HG02885 (cell line): Measurements from ENCODE around the gene HAGH.
"Not testable (repeated sequence)": the region's sequence is repeated elsewhere in the genome, so short reads cannot be mapped to it uniquely, and the experiment has no call there.

Source experiments
- ATAC-seq: cut with Tn5 transposase; IDR thresholded peaks from one replicate; pipeline ENCODE4 v1.9.1; 2021; ENCODE audit warnings: mild to moderate bottlenecking; ENCODE audit not compliant: unreplicated experiment, poor library complexity

HAGH gene

DNA sequence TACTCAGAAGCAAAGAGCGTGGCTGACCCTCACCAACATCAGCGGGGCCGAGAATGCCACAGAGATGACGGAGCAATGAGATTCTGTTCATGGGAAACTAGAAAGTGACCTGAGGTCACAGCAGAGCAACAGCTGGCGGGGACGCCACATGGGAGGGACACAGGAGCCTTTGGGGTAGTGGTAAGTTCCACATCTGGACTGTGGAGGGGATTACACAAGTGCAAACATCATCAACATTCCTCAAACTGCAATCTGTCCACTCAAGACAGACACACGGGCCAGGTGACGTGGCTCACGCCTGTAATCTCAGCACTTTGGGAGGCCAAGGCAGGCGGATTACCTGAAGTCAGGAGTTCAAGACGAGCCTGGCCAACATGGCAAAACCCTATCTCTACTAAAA lies 11.2 kb downstream of the HAGH start:
- no peak for ATAC-seq

GRCh38 chr16:1812732-1813163 lies 13.9 kb downstream of the HAGH start:
- ATAC-seq: no peak

- ATAC-seq: no peak
These were observed 16.1 kb downstream of the HAGH start for GRCh38 chr16:1810536-1810935.

- no peak for ATAC-seq
These were observed 16.5 kb downstream of the HAGH start for GRCh38 chr16:1810106-1810505.

GRCh38 chr16:1809281-1809801 lies 17.3 kb downstream of the HAGH start:
- no peak for ATAC-seq

- no peak for ATAC-seq
These were observed 17.9 kb downstream of the HAGH start for GRCh38 chr16:1808691-1809090.

DNA sequence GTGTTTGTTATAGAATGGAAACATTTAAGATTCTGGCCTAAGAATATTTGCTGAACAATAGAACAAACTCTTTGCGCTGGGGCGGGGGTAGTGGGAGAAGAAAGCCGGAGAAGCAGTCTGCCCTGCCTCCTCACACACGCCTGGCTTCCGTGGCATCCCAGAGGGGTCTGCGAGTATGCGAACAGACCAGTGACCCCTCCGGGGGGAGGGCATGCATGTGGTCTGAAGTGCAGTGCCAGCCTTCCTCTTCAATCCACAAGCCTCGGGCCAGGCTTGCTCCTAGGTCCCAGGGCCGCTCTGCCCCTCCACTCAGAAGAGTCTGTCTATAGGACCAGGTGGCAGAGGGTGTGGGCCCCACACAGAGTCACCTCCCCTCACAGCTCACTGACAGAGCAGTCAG lies 19.0 kb downstream of the HAGH start:
- no peak for ATAC-seq

GRCh38 chr16:1800701-1801100 lies 25.9 kb downstream of the HAGH start:
- no peak for ATAC-seq

- ATAC-seq: not testable (repeated sequence)
These were observed 27.4 kb downstream of the HAGH start for GRCh38 chr16:1799263-1799662.

DNA sequence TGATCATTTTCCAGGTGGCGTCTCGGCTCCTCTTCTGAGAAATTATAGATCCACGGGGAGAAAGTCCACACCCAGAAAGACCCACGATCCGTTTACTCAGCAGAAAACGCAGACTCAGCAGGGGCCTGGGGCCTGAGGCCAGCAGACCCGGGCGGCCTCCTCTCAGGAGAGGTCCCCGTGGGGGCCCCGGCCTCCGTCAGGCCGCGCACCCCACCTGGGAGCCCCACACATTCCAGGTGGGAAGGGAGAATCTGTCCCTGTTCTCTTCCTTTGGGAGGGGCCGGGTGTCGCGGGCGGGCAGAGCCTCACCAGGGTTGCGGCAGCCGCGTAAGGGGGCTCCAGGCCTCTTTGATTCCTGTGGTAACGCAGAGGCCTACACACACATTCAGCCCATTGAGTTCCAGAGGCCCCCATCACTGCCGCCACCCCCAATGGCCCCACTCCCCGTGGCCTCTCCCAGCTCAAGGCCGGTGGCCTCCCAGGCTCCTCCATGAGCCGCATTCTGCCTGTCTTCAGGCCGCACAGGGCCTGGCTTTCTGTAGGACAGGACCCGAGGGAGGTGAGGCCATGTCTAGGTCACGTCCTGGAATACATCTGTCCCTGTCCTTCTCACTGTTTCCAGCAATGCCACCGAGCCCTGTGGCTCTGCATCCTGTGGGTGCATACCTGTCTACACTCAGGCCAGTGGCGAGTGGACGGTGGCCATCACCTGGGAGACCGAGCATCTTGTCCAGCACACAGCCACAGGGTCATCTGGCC lies 31.5 kb downstream of the HAGH start:
- ATAC-seq: no peak

DNA sequence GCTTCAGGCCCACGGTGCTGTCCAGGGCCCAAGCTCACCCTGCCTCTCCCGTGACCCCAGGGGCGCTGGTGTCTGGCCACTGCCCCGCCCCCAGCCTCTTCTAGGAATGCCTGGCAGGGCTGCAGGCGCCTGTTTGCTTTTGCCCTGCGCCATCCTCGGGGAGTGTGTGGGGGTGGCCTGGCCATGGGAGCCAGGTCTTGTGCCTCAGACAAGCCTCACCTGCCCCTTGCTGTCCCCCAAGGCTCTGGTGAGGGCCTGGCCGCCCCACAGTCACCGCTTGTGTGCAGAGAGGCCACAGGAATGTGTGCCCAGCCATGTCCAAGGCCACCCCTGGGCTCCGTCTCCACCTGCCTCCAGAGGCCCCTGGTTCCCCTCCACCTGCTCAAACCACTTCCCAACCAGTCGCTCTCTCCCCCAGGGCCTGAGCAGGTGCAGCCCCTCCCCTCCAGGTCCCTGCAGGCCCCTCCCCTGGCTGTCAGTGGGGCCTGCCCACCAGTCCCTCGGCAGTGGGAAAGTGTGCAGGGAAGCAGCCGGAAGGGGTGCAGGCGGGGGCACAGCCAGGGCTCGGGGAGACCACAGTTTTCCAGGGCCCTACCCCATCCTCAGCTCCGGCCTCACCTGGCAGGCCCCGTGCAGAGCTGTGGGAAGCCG lies 32.3 kb downstream of the HAGH start:
- ATAC-seq: no peak

DNA sequence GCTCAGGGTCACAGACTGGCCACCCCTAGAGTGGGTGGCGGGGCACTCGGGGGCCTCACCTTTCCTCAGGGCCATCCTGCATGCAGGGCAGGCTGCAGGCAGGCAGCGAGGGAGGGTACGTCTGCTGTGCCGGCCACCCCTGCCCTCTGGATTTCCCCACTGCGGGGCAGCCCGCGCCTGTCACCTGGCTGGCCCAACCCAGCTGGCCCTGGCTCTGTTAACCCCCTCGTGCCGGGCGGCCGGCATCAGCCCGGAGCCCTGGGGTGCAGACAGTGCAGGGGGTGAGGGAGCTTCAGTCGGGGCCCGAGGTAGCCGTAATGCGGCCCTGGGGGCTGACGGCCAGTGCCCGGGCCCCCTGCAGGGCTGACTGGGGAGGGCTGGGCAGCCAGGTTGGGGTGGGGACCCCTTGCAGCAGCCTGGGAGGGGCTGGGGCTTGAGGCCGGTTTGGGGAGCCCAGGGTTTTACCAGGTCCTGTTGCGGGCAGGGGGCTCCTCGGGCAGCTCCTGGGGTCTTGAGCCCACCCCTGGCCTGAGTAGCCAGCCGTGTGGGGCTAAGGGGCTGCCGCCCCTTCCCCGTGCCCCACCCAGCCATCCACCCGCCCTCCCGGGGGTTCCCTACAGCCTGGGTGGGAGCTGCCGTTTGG lies 32.9 kb downstream of the HAGH start, which contains the start of gene IGFALS:
Gene IGFALS (minus strand): TSS at position 128 of the 643 bp plus-strand sequence. CDS start 53 bp downstream, at position 75.
- no peak for ATAC-seq

DNA sequence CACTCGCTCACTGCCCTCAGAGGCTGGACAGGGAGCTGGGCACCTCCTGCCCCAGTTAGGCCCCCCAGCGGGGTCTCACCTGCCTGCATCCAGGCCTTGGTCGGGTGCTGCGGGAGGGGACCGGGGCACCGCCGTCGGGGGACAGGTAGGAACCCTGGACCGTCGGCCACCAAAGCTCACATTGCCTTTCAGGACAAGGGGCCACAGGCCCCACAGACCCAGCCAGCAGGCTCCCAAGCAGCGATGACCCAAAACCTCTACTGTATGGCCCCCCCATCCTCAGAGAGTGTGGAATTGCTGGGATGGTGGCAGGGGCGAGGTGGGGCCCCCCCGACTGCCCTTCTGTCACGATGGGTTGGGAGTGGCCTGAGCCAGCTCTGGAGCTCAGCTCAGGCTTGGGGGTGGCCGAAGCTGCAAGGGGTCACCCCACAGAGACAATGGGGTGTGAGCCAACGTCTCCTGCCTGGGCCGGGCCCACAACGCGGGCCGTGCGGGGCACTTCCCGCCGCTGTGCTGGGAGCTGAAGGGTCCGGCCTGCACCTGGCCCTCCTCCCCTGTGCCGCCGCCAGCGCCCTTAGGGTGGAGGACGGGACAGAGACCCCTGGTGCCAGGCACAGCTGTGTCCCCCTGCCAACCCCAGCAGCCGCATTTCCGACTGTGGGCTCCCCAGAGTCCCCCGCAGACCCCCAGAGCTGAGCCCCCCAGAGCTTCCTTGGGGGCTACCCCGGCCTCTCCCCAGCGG lies 33.6 kb downstream of the HAGH start:
- no peak for ATAC-seq

DNA sequence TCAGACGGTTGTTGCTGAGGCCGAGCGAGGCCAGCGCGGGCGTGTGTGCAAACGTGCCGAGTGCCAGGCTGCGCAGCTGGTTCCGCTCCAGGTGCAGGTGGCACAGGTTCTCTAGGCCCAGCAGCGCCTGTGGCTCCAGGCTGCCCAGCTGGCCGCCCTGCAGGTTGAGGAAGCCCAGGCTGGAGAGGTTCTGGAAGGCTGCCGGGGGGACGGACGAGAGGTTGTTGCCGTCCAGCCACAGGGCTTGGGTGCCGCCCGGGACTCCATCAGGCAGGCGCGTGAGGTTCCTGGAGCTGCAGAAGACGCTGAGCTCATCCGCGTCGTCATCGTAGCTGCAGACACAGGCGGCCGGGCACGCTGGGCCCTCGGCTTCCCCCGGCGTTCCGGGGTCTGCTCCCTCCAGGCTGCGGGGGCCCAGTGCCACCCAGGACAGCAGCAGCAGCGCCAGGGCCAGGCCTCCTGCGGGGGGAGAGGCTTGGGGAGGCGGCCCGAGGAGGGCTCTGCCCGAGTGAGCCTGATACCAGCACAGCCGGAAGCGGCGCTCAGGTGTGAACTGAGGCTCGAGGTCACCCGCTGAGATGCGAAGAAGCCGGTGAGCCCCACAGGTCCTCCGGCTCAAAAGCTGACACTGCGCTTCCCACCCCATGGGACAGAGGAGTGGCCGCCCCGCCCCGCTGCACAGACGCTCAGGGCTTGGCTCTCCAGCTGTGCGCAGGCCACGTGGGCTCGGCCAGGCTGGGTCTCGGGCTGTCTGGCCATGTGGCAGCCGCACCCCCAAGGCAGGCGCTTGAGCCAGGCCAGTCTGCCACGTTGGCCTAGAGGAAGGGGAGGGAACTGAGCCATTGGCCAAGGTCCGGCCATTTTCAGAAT lies 34.4 kb downstream of the HAGH start:
- no peak for ATAC-seq

DNA sequence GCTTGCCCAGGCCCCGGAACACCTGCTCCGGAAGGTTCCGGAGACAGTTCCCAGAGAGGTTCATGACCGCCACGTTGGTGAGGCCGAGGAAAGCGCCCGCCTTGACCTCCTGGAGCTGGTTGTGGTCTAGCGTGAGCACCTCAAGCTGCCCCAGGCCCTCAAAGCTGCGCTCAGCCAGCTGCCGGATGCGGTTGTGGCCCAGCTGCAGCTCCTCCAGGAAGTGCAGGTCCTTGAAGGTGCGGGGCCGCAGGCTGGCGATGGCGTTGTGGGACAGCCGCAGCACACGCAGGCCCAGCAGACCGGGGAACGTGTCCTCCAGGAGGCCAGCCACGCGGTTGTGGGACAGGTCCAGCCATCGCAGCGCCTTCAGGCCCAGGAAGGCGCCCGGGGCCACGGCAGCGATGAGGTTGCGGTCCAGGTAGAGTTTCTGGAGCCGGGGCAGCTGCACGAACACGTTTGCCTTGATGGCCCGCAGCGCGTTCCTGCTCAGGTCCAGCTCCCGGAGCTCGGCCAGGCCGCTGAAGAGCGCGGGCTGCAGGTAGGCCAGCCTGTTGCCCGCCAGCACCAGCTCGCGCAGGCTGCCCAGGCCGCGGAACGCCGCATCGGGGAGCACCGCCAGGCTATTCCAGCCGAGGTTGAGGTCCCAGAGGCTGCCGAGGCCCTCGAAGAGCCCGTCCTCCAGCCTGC lies 35.2 kb downstream of the HAGH start:
- no peak for ATAC-seq

- ATAC-seq: no peak
These were observed 35.9 kb downstream of the HAGH start for GRCh38 chr16:1790611-1791255.

- ATAC-seq: no peak
These were observed 36.4 kb downstream of the HAGH start for GRCh38 chr16:1790261-1790610.

- ATAC-seq: no peak
These were observed 37.0 kb downstream of the HAGH start for GRCh38 chr16:1789643-1790045.

DNA sequence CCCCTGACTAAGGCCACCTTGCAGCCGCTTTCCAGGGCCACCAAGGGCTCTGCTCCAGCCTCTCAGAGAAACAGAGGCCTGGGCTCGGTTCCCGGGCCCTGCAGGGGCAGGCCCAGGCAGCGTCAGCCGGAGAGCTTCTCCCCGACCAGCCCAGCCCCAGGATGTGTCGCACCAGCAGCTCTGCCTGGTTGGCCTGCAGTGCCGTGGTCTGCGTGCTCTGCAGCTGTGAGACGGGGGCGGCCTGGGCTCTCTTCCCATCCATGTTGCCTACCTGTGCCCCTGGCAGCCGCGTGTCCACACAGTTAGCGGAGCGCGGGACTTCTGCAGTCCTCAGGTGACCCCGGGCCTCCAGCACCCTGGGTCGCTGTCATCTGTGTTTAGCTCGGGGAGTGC lies 37.9 kb downstream of the HAGH start:
- ATAC-seq: no peak
